PC-9 (cell line): Measurements from ENCODE around the gene C1QL4. TPM values are rescaled to one million over a fixed set of nuclear protein-coding genes. Genes with fewer than 3 reads are reported as not detected.

ENCODE experiments used
- BruUV-seq: library from RNA; stranded (reverse); fragments of 400-500 nt; replicated peaks from 2 replicates; lab custom pipeline; 2021; lab: Mats Ljungman, UMichigan
- CTCF ChIA-PET: fragments of 300-600 bp; sonication (Branson Sonifier 250); formaldehyde crosslinking; loops from one replicate; lab custom pipeline; 2022; ENCODE audit warnings: antibody characterized with exemption; lab: Charles Lee
- POLR2A ChIA-PET: fragments of 300-600 bp; sonication (Branson Sonifier 250); formaldehyde crosslinking; loops from one replicate; lab custom pipeline; 2022; ENCODE audit warnings: antibody characterized with exemption; ENCODE audit not compliant: unreplicated experiment; lab: Charles Lee
- DNase-seq, 2 experiments: peaks; one replicate each; pipeline versions ENCODE4 v3.0.0 to v3.0.0-alpha.2; 2015 to 2022; ENCODE audit warnings: mixed read lengths in 1 of 2
- H2AFZ ChIP-seq: fragments of 200-600 bp; sonication (generic); 2 replicates; pipeline ENCODE4 v1.8.1; 2017; ENCODE audit warnings: antibody characterized with exemption
- H3F3A ChIP-seq: fragments of 200-600 bp; sonication (generic); 2 replicates; pipeline ENCODE4 v1.8.1; 2017; ENCODE audit warnings: antibody characterized with exemption, mild to moderate bottlenecking, low read depth; ENCODE audit not compliant: insufficient read depth
- H3K27ac ChIP-seq: fragments of 200-600 bp; sonication (generic); 2 replicates; pipeline ENCODE4 v1.6.1; 2016; ENCODE audit warnings: mixed run types
- H3K27me3 ChIP-seq: fragments of 200-600 bp; sonication (generic); 2 replicates; pipeline ENCODE4 v1.6.1; 2016; ENCODE audit warnings: low read depth, mixed run types; ENCODE audit not compliant: insufficient read depth
- H3K36me3 ChIP-seq: fragments of 200-600 bp; sonication (generic); 2 replicates; pipeline ENCODE4 v1.6.1; 2016; ENCODE audit warnings: low read depth, mixed run types
- H3K4me1 ChIP-seq: fragments of 200-600 bp; sonication (generic); replicated peaks from 2 replicates; pipeline ENCODE4 v1.6.1; 2016; ENCODE audit warnings: mixed run types; ENCODE audit not compliant: insufficient read depth
- H3K4me2 ChIP-seq: fragments of 200-600 bp; sonication (generic); 2 replicates; pipeline ENCODE4 v1.6.1; 2017; ENCODE audit warnings: mixed run types
- H3K4me3 ChIP-seq: fragments of 200-600 bp; sonication (generic); 2 replicates; pipeline ENCODE4 v1.6.1; 2016; ENCODE audit warnings: mixed run types
- H3K79me2 ChIP-seq: fragments of 200-600 bp; sonication (generic); 2 replicates; pipeline ENCODE4 v1.6.1; 2017; ENCODE audit warnings: low read depth, mixed run types
- H3K9me2 ChIP-seq: fragments of 200-600 bp; sonication (generic); 2 replicates; pipeline ENCODE4 v1.8.1; 2017; ENCODE audit warnings: mild to moderate bottlenecking; ENCODE audit not compliant: insufficient read depth
- H3K9me3 ChIP-seq: fragments of 200-600 bp; sonication (generic); 2 replicates; pipeline ENCODE4 v1.8.1; 2016; ENCODE audit warnings: low read depth; ENCODE audit not compliant: insufficient read depth
- H4K20me1 ChIP-seq: fragments of 200-600 bp; sonication (generic); 2 replicates; pipeline ENCODE4 v1.8.1; 2017; ENCODE audit not compliant: insufficient read depth
- EZH2 ChIP-seq: fragments of 200-600 bp; sonication (generic); IDR thresholded peaks from 2 replicates; pipeline ENCODE4 v1.8.0; 2017; ENCODE audit warnings: antibody characterized with exemption, low read depth
- intact Hi-C: fragments of 100-400 bp; cut with micrococcal nuclease; formaldehyde crosslinking; loops from one replicate; pipeline ENCODE4 v1.10.0; 2022; ENCODE audit not compliant: unreplicated experiment
- total RNA-seq: library from RNA; stranded (reverse); gene quantifications from 2 replicates; pipeline ENCODE4 v1.2.3, GENCODE V29; 2021
- TF ChIP-seq, protein P1 (sequence below): fragments of 200-600 bp; sonication (generic); conservative IDR thresholded peaks from 2 replicates; pipeline ENCODE4 v1.6.1; 2017; ENCODE audit warnings: mixed run types, antibody characterized with exemption, mild to moderate bottlenecking, moderate library complexity

Gene C1QL4
- total RNA-seq, 1 experiment from 2014 or later = 0.22 TPM

DNA sequence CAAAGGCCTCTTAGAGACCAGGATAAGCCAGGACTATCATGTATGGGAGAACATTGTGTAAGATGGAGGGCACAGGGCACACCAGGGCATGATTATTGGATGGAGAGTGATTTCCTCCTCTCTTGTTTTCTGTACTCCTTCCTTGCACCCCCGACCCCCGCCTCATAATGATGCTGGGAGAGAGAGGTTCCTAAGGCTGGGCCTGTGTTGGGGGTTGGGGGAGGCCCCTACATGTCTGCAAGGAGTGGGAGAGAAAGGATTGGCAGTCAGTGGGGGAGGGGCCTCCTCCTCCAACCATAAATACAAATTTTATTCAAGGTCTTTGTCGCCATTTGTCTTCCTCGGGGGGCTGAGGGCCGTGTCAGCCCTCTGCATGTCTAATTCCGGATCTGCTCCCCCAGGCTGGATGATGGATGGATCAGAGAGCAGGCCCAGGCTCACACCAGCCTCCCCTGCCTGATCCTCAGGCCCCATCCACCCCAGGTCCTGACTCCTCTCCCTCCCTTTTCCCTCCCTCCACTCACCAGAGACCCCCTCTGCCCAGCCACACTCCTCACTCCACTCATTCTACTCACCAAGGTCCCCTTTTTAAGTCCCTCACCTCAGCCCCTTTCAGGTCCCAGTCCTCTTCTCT lies 2.0 kb upstream of the C1QL4 start:
- H3K27me3 ChIP-seq = peaks cover 12% of the 10 kb centered on the region
- no peaks in the 10 kb centered on the region for H3K4me1 ChIP-seq
- no peaks in the 10 kb centered on the region for H3K36me3 ChIP-seq
- peaks cover 12% of the 10 kb centered on the region; the same call in 1 of the 2 replicates for H3F3A ChIP-seq
- H3K4me3 ChIP-seq = no peak overlapping the region
- no peaks in the 10 kb centered on the region for H4K20me1 ChIP-seq
- intact Hi-C loops = no loop called here
- CTCF ChIA-PET = interaction anchor here (0.6 to 0.7 kb wide), 3 partner anchors 12 to 544 kb away, joined by 3 to 5 read pairs (median 5); no protein-coding TSS in a partner anchor
- POLR2A ChIA-PET = no interaction called here
- H3K9me3 ChIP-seq = no peaks in the 10 kb centered on the region
- no peak overlapping the region for H2AFZ ChIP-seq
- no peak for TF ChIP-seq EZH2
- TF ChIP-seq, protein P1, sequence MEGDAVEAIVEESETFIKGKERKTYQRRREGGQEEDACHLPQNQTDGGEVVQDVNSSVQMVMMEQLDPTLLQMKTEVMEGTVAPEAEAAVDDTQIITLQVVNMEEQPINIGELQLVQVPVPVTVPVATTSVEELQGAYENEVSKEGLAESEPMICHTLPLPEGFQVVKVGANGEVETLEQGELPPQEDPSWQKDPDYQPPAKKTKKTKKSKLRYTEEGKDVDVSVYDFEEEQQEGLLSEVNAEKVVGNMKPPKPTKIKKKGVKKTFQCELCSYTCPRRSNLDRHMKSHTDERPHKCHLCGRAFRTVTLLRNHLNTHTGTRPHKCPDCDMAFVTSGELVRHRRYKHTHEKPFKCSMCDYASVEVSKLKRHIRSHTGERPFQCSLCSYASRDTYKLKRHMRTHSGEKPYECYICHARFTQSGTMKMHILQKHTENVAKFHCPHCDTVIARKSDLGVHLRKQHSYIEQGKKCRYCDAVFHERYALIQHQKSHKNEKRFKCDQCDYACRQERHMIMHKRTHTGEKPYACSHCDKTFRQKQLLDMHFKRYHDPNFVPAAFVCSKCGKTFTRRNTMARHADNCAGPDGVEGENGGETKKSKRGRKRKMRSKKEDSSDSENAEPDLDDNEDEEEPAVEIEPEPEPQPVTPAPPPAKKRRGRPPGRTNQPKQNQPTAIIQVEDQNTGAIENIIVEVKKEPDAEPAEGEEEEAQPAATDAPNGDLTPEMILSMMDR = no peak
- H3K9me2 ChIP-seq = no peaks in the 10 kb centered on the region
- no peak for DNase-seq
- H3K27ac ChIP-seq = no peak overlapping the region
- H3K79me2 ChIP-seq = no peaks in the 10 kb centered on the region
- H3K4me2 ChIP-seq = no peak overlapping the region
- no TSS peak for BruUV-seq

DNA sequence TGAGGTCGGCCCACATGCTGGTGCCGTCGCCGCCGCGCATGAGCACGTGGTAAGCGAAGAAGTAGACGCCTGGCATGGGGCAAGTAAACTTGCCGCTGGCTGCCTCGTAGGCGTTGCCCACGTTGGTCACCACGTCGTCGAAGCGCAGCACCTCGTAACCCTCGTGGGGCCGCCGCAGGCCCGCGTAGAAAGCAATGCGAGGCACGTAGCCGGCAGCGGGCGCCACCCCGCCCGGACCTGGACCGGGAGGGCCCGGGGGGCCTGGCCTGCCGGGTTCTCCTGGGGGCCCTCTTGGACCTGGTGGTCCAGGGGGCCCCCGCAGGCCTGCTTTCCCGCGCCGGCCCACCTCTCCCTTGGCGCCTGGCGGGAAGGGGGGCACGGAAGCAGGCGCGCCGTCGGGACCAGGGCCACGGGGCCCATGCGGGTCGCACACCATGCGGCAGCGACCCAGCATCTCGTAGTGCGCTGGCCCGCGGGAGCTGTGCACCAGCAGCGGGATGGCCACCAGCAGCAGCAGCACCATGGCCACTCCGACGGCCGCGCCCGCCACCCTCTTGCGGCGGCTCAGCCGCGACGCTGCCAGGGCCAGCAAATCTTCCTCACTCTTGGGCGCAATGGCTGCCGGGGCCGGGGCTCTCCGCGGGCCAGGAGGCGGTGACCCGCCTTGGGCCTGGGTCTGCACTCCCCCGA lies 888 bp downstream of the C1QL4 start:
- BruUV-seq = no TSS peak
- Histone ChIP-seq H3K27me3 (no peaks in the 10 kb centered on the region; the same call in 1 of the 2 replicates), H3K27ac (no peak overlapping the region), H3K4me3 (no peak overlapping the region), H3F3A (peaks cover 20% of the 10 kb centered on the region; the same call in 1 of the 2 replicates), H3K4me1 (no peaks in the 10 kb centered on the region), H3K9me3 (no peaks in the 10 kb centered on the region), H2AFZ (no peak overlapping the region), H3K4me2 (no peak overlapping the region), H3K79me2 (no peaks in the 10 kb centered on the region), H3K36me3 (no peaks in the 10 kb centered on the region), H4K20me1 (no peaks in the 10 kb centered on the region), H3K9me2 (no peaks in the 10 kb centered on the region)
- no peak for TF ChIP-seq EZH2
- TF ChIP-seq, protein P1 = no peak
- ChIA-PET POLR2A (no interaction called here), CTCF (interaction anchor here (1.5 kb wide), 1 partner anchor 12 kb away, joined by 6 read pairs; no protein-coding TSS in a partner anchor)
- intact Hi-C loops = no loop called here
- no peak for DNase-seq

DNA sequence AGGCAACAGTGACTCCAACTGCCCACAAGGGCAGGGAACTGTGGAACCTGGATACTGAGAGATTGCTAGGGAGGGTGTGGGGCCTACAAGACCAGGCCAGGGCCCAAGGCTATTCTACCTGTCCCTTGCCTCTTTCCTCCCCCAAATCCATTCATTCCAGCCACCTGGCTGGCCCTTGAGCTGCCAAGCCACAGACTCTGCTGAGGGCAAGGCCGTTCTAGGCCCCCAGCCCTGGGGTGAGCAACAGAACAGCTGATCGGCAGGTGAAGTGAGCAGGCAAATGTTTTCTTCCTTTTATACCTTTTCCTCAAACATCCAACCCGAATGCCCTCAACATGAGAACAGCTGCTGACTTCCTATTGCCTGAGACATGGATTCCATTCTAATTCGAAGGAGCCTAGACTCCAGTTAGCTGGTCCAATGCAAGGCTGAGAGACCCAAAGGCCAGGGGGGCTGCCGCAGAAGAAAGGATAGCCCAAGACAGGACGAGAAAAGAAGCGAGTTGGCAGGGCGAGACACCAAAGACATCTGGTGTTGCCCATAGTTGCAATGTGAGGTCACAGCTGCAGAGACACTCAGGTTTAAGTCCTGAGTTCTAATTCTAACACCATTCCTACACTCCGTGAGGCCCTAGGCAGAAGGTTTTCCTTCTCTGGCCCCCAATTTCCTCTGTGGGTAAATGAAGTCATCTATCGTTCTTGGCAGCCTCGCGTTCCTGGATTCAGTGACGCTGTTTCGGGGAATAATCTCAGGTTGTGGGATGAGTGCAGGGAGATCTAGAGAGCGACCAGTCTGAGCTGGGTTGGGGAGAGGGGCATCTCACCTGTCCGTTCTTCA lies 1.7 kb downstream of the C1QL4 start:
- no peak for DNase-seq
- no peak overlapping the region for H3K27ac ChIP-seq
- H3K36me3 ChIP-seq = no peaks in the 10 kb centered on the region
- H2AFZ ChIP-seq = no peak overlapping the region
- BruUV-seq = no TSS peak
- POLR2A ChIA-PET = interaction anchor here (1.2 kb wide), 1 partner anchor 12 kb away, joined by 4 read pairs; the partner anchor contains the start of gene TROAP
- H3K9me2 ChIP-seq = no peaks in the 10 kb centered on the region
- no peak overlapping the region for H3K4me3 ChIP-seq
- CTCF ChIA-PET = interaction anchor here (0.7 kb wide), 1 partner anchor 223 kb away, joined by 3 read pairs; no protein-coding TSS in a partner anchor
- no peaks in the 10 kb centered on the region for H3K4me1 ChIP-seq
- intact Hi-C loops = no loop called here
- TF ChIP-seq EZH2 = no peak
- TF ChIP-seq, protein P1 = no peak
- no peaks in the 10 kb centered on the region for H3K79me2 ChIP-seq
- H3K27me3 ChIP-seq = no peaks in the 10 kb centered on the region; the same call in 1 of the 2 replicates
- H3K9me3 ChIP-seq = no peaks in the 10 kb centered on the region
- H3F3A ChIP-seq = peaks cover 17% of the 10 kb centered on the region; the same call in 1 of the 2 replicates
- no peaks in the 10 kb centered on the region for H4K20me1 ChIP-seq
- no peak overlapping the region for H3K4me2 ChIP-seq
